HFFc6 (cell line): ENCODE measurements around the gene MOGAT2. TPM values are rescaled to one million over a fixed set of nuclear protein-coding genes. Genes with fewer than 3 reads are reported as not detected.

Source experiments
- DNase-seq: peaks from one replicate; pipeline ENCODE4 v3.0.0-alpha.2; 2018
- H3K27ac Mint-ChIP-seq: 2 replicates; pipeline ENCODE4 v1.8.0; 2020; ENCODE audit warnings: mild to moderate bottlenecking, mixed read lengths
- H3K27me3 Mint-ChIP-seq: 2 replicates; pipeline ENCODE4 v1.8.0; 2021; ENCODE audit warnings: mild to moderate bottlenecking, moderate library complexity, mixed read lengths; ENCODE audit not compliant: insufficient read depth
- H3K36me3 Mint-ChIP-seq: 2 replicates; pipeline ENCODE4 v1.8.0; 2021; ENCODE audit warnings: low read depth, mixed read lengths
- H3K4me1 Mint-ChIP-seq: 2 replicates; pipeline ENCODE4 v1.8.0; 2020; ENCODE audit warnings: low read depth, mixed read lengths
- H3K4me3 Mint-ChIP-seq: 2 replicates; pipeline ENCODE4 v1.8.0; 2020; ENCODE audit warnings: mild to moderate bottlenecking, moderate library complexity, mixed read lengths
- H3K9me3 Mint-ChIP-seq: 2 replicates; pipeline ENCODE4 v1.8.0; 2020; ENCODE audit warnings: mild to moderate bottlenecking, mixed read lengths
- total RNA-seq, 6 experiments: library from RNA; stranded (reverse); fragmentation: NEBNext Ultra II Directional; extraction: Animal tissue kit (Norgen Biotek cat#: 25700); gene quantifications; 2 replicates in 1 of 6; 3 replicates in 5 of 6; pipeline ENCODE4 v1.2.3, GENCODE V29; 2021
- TF ChIP-seq, protein P1 (sequence below): fragments of 200-600 bp; sonication (generic); IDR thresholded peaks from 2 replicates; pipeline ENCODE4 v1.5.0; 2021; ENCODE audit warnings: antibody characterized with exemption, mild to moderate bottlenecking

Gene MOGAT2
- total RNA-seq, 6 experiments from 2014 or later: not detected

DNA sequence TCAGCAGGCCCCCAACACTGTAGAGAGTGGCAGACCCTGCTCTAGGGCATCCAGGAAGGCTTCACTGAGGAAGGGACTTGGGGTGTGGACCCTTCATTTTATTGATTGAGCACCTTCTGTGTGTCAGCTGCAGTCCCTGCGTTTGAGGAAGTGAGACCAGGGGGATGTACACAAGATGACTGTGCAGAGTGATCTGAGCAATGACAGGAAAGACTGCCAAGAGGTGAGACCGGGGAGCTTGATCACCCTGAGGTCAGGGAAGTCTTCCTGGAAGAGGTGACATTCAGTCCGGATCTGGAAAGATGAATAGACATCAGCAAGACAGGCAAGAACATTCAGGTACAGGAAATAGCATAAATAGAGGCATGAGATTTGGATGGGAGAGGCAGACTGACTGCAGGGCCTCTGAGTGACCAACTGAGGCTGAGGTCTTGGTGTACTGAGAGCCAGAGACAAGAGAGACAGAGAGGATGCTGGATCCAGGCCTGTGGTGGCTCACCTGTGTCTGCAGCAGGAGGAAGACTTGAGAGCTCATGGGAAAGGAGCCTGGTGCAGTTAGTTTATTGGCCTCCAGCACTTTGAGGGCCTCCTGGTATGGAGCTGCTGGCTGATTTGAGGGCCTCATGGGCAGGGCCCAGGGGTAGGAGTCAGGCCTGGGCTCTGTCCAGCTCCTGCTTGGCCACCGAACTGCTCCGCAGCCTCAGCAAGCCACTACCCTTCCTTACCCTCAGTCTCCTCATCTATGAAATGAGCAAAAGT, 56.1 kb downstream of the MOGAT2 start:
- no peaks in the 10 kb centered on the region for H3K36me3 Mint-ChIP-seq
- peaks cover 33% of the 10 kb centered on the region for H3K4me1 Mint-ChIP-seq
- TF ChIP-seq, protein P1, sequence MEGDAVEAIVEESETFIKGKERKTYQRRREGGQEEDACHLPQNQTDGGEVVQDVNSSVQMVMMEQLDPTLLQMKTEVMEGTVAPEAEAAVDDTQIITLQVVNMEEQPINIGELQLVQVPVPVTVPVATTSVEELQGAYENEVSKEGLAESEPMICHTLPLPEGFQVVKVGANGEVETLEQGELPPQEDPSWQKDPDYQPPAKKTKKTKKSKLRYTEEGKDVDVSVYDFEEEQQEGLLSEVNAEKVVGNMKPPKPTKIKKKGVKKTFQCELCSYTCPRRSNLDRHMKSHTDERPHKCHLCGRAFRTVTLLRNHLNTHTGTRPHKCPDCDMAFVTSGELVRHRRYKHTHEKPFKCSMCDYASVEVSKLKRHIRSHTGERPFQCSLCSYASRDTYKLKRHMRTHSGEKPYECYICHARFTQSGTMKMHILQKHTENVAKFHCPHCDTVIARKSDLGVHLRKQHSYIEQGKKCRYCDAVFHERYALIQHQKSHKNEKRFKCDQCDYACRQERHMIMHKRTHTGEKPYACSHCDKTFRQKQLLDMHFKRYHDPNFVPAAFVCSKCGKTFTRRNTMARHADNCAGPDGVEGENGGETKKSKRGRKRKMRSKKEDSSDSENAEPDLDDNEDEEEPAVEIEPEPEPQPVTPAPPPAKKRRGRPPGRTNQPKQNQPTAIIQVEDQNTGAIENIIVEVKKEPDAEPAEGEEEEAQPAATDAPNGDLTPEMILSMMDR: no peak
- H3K27ac Mint-ChIP-seq: no peak overlapping the region
- no peaks in the 10 kb centered on the region for H3K9me3 Mint-ChIP-seq
- H3K27me3 Mint-ChIP-seq: peaks cover 28% of the 10 kb centered on the region
- no peak for DNase-seq
- no peak overlapping the region for H3K4me3 Mint-ChIP-seq

DNA sequence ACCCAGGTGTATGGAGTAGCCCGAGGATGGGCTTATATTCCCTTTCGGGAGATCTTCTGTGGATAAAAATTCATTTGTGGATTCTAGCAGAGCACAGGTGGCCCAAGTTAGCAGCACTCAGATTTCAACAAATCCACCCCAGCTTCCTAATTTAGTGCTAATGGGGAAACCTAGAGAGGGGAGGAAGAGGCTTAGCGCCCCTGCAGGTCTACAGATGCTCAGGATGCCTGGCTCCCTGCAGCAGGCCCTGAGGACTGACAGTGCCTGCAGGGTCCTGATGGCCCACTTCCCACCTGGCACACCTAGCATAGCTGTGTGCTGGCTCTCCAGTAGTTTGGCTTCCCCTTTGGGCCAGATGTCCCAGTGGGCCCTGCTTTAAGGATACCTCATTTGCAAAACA, 57.4 kb downstream of the MOGAT2 start:
- Mint-ChIP-seq H3K9me3 (no peaks in the 10 kb centered on the region), H3K27me3 (peaks cover 18% of the 10 kb centered on the region)
- no peak for DNase-seq

DNA sequence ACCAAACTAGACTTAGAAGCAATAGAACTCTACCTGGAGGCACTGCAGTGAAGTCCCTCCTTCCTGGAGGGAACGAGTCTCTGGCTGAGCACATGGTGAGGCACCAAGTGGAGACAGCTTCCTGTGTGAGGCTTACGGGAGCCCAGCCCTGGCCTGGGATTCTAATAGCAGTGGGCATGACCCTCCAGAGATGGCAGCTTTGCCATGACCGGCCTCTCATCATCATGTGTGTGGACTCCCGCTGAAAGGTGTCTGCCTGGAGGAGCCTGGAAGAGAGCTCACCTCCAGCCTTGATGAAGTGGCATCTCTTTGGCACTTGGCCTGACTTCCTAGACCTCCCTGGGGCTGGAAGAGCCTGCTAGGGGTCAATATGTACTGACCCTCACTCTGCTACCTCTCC, 58.9 kb downstream of the MOGAT2 start:
- no peak for DNase-seq

More for the DNA sequence above, 57.4 kb downstream of the MOGAT2 start:
- Mint-ChIP-seq H3K27ac (no peak overlapping the region), H3K4me1 (peaks cover 33% of the 10 kb centered on the region), H3K4me3 (no peak overlapping the region), H3K36me3 (no peaks in the 10 kb centered on the region)
- TF ChIP-seq, protein P1: no peak

DNA sequence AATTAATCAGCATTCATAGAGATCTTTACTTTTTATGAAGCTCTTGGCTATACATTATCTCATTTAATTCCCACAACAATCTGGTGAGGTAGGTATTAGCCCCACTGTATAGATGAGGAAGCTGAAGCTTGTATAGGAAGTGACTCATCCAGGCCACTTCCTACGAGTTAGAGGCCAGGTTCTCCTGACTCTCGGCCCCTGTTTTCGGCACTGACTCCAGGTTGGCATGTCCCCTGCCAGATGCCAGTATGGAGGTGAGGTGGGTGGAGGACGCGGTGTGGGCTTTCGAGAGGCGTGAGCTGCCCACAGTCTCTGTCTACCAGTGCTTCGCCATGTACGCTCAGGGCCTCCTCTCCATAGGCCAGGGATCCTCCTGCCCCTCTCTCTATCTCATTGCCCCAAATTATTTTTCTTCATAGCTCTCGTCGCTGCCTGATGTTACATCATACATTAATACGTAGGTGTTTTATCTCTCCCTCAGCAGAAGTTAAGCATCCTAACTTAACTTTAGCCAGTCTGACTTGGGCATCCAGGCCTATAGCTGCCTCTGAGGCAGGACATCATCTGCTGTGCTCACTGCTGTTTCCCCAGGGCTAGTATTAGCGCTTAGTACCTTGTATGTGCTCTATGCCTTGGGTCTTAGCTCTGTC, 59.9 kb downstream of the MOGAT2 start:
- no peak for DNase-seq
- no peaks in the 10 kb centered on the region for H3K36me3 Mint-ChIP-seq
- no peak overlapping the region for H3K4me3 Mint-ChIP-seq
- TF ChIP-seq, protein P1: no peak
- H3K9me3 Mint-ChIP-seq: no peaks in the 10 kb centered on the region
- H3K27me3 Mint-ChIP-seq: peaks cover 8% of the 10 kb centered on the region
- peaks cover 13% of the 10 kb centered on the region for H3K4me1 Mint-ChIP-seq
- no peak overlapping the region for H3K27ac Mint-ChIP-seq

More for the DNA sequence above, 58.9 kb downstream of the MOGAT2 start:
- Mint-ChIP-seq H3K27ac (no peak overlapping the region), H3K36me3 (no peaks in the 10 kb centered on the region), H3K27me3 (peaks cover 12% of the 10 kb centered on the region), H3K9me3 (no peaks in the 10 kb centered on the region), H3K4me1 (peaks cover 24% of the 10 kb centered on the region), H3K4me3 (no peak overlapping the region)
- TF ChIP-seq, protein P1: no peak

DNA sequence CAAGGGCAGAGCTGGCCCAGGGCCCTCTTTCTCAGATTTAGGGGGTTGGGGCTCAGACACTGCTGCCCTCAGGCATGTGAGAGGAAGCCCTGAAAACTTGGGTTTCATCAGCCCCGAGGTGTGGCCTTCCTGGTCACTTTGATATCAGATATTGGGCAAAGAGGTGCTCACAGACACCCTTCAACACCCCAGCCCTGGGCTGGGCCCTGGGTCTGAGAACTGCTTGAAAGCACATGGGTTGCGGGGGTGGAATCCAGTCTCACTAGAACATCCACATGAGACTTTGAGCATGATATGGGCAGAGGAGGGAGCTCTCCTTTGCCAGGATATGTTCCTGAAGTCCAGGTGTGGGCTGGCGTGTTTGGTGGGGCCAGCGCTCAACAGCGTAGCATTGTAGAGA, 61.3 kb downstream of the MOGAT2 start:
- H3K4me3 Mint-ChIP-seq: no peak overlapping the region
- peaks cover 13% of the 10 kb centered on the region for H3K4me1 Mint-ChIP-seq
- H3K27me3 Mint-ChIP-seq: peaks cover 6% of the 10 kb centered on the region
- DNase-seq: no peak
- H3K36me3 Mint-ChIP-seq: no peaks in the 10 kb centered on the region
- no peak overlapping the region for H3K27ac Mint-ChIP-seq
- no peaks in the 10 kb centered on the region for H3K9me3 Mint-ChIP-seq
- TF ChIP-seq, protein P1: no peak
